Hepatocyte (in vitro differentiated cells): Measurements from ENCODE around the gene STT3A. TPM values are rescaled to one million over a fixed set of nuclear protein-coding genes. Genes with fewer than 3 reads are reported as not detected.

Source experiments
- DNase-seq: peaks from one replicate; pipeline ENCODE4 v3.0.0-alpha.2; 2016; ENCODE audit warnings: low spot score
- H2AFZ ChIP-seq: fragments of 200-600 bp; sonication (generic); 2 replicates; pipeline ENCODE4 v1.6.0; 2016; ENCODE audit warnings: antibody characterized with exemption, mild to moderate bottlenecking
- H3K27ac ChIP-seq: fragments of 200-600 bp; sonication (generic); 2 replicates; pipeline ENCODE4 v1.5.1; 2016; ENCODE audit warnings: mild to moderate bottlenecking
- H3K27me3 ChIP-seq: fragments of 200-600 bp; sonication (generic); 2 replicates; pipeline ENCODE4 v1.6.1; 2016
- H3K36me3 ChIP-seq: fragments of 200-600 bp; sonication (generic); replicated peaks from 2 replicates; pipeline ENCODE4 v1.5.1; 2016; ENCODE audit warnings: low read depth; ENCODE audit not compliant: insufficient read depth
- H3K4me1 ChIP-seq: fragments of 200-600 bp; sonication (generic); 2 replicates; pipeline ENCODE4 v1.5.1; 2016; ENCODE audit warnings: mild to moderate bottlenecking, moderate library complexity; ENCODE audit not compliant: insufficient read depth
- H3K4me2 ChIP-seq: fragments of 200-600 bp; sonication (generic); 2 replicates; pipeline ENCODE4 v1.6.0; 2016
- H3K4me3 ChIP-seq: fragments of 200-600 bp; sonication (generic); 2 replicates; pipeline ENCODE4 v1.5.1; 2016; ENCODE audit warnings: mild to moderate bottlenecking
- H3K79me2 ChIP-seq: fragments of 200-600 bp; sonication (generic); 2 replicates; pipeline ENCODE4 v1.6.0; 2017; ENCODE audit warnings: mild to moderate bottlenecking
- H3K9me2 ChIP-seq: fragments of 200-600 bp; sonication (generic); replicated peaks from 2 replicates; pipeline ENCODE4 v1.6.0; 2017; ENCODE audit warnings: mild to moderate bottlenecking; ENCODE audit not compliant: insufficient read depth
- H3K9me3 ChIP-seq: fragments of 200-600 bp; sonication (generic); 2 replicates; pipeline ENCODE4 v1.5.1; 2016; ENCODE audit warnings: low read depth, mild to moderate bottlenecking
- H4K20me1 ChIP-seq: fragments of 200-600 bp; sonication (generic); 2 replicates; pipeline ENCODE4 v1.6.0; 2016; ENCODE audit warnings: mild to moderate bottlenecking; ENCODE audit not compliant: insufficient read depth, poor library complexity, severe bottlenecking
- EZH2 ChIP-seq: fragments of 200-600 bp; sonication (generic); IDR thresholded peaks from 2 replicates; pipeline ENCODE4 v1.6.1; 2016; ENCODE audit warnings: antibody characterized with exemption, mild to moderate bottlenecking, borderline replicate concordance
- EZH2phosphoT487 ChIP-seq: fragments of 200-600 bp; sonication (generic); IDR thresholded peaks from one replicate; pipeline ENCODE4 v1.6.1; 2018; ENCODE audit warnings: antibody characterized with exemption, mild to moderate bottlenecking, low read depth, moderate library complexity; ENCODE audit not compliant: unreplicated experiment, severe bottlenecking
- WGBS: methylation state at CpG from one replicate; pipeline ENCODE4 v1.1.6; 2016; ENCODE audit warnings: low lambda C conversion rate; ENCODE audit errors: missing lambda C conversion rate; 5-methylcytosine and 5-hydroxymethylcytosine counted together
- polyA plus RNA-seq: library from polyadenylated mRNA; unstranded; fragments of >200 nt; fragmentation: Nextera tagmentation; extraction: Ambion mirVana; gene quantifications from 2 replicates; pipeline ENCODE4 v1.2.1, GENCODE V29; 2016
- total RNA-seq: library from RNA; depleted of rRNA; stranded (reverse); fragments of >200 nt; gene quantifications from 2 replicates; pipeline ENCODE4 v1.2.3, GENCODE V29; 2014
- TF ChIP-seq, protein P1 (sequence below): fragments of 200-600 bp; sonication (generic); IDR thresholded peaks from 2 replicates; pipeline ENCODE4 v1.5.1; 2016; ENCODE audit warnings: antibody characterized with exemption, mild to moderate bottlenecking; ENCODE audit not compliant: poor library complexity

The STT3A gene
- total and polyA plus RNA-seq, 2 experiments from 2014 or later, result 192 to 198 TPM

DNA sequence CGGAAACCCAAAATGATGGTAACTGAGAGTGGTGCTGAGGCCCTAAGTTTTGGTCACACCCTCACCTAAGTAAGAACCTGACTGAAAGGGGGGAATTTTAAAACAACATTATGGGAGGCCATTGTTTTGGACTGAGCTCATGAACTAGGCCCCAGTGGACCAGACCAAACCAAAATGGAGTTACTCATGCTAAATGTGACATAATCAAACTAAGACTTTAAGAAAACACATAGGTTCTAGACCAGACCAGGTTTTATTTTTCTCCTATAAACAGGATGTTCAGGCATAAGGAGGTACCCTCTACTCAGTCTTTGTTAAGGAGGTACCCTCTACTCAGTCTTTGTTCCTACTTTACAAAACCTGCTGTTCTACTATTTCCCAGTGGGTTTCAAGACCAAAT is 30.7 kb upstream of the STT3A start:
- TF ChIP-seq EZH2phosphoT487, result no peak
- no peak for TF ChIP-seq EZH2
- TF ChIP-seq, protein P1, sequence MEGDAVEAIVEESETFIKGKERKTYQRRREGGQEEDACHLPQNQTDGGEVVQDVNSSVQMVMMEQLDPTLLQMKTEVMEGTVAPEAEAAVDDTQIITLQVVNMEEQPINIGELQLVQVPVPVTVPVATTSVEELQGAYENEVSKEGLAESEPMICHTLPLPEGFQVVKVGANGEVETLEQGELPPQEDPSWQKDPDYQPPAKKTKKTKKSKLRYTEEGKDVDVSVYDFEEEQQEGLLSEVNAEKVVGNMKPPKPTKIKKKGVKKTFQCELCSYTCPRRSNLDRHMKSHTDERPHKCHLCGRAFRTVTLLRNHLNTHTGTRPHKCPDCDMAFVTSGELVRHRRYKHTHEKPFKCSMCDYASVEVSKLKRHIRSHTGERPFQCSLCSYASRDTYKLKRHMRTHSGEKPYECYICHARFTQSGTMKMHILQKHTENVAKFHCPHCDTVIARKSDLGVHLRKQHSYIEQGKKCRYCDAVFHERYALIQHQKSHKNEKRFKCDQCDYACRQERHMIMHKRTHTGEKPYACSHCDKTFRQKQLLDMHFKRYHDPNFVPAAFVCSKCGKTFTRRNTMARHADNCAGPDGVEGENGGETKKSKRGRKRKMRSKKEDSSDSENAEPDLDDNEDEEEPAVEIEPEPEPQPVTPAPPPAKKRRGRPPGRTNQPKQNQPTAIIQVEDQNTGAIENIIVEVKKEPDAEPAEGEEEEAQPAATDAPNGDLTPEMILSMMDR, result no peak
- 96% methylated on average over 1 of the region's 1 CpG for WGBS
- H3K4me1 ChIP-seq, result no peaks in the 10 kb centered on the region
- no peaks in the 10 kb centered on the region for H3K27me3 ChIP-seq
- no peak overlapping the region for H3K27ac ChIP-seq
- no peak overlapping the region for H3K4me3 ChIP-seq
- no peak overlapping the region for H3K4me2 ChIP-seq
- H3K9me2 ChIP-seq, result no peaks in the 10 kb centered on the region
- H4K20me1 ChIP-seq, result no peaks in the 10 kb centered on the region
- H2AFZ ChIP-seq, result no peak overlapping the region
- H3K36me3 ChIP-seq, result no peaks in the 10 kb centered on the region
- H3K79me2 ChIP-seq, result no peaks in the 10 kb centered on the region
- H3K9me3 ChIP-seq, result no peaks in the 10 kb centered on the region
- DNase-seq, result no peak

DNA sequence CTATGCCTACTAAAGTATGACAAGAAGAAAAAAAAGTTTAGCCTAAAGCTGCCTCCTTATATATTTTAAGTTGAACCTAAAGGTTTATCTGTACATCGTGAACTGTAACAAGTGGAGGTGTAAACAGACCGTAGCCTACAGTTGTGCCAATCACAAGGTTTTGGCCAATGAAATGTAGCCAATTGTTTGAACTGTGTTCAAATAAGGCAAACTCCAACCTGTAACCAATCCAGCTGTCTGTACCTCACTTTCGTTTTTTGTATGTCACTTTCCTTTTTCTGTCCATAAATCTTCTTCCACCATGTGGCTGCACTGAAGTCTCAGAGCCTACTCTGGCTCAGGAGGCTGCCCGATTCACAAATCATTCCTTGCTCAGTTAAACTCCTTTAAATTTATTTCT is 30.2 kb upstream of the STT3A start:
- Histone ChIP-seq H2AFZ (no peak overlapping the region), H3K79me2 (no peaks in the 10 kb centered on the region), H3K4me1 (no peaks in the 10 kb centered on the region), H3K36me3 (no peaks in the 10 kb centered on the region), H3K9me3 (no peaks in the 10 kb centered on the region), H3K4me2 (no peak overlapping the region), H3K4me3 (no peak overlapping the region), H3K9me2 (no peaks in the 10 kb centered on the region), H3K27me3 (no peaks in the 10 kb centered on the region), H4K20me1 (no peaks in the 10 kb centered on the region), H3K27ac (no peak overlapping the region)
- WGBS, result 84% methylated on average over 4 of the region's 4 CpGs
- DNase-seq, result no peak
- no peak for TF ChIP-seq EZH2
- no peak for TF ChIP-seq EZH2phosphoT487
- TF ChIP-seq, protein P1, result no peak

DNA sequence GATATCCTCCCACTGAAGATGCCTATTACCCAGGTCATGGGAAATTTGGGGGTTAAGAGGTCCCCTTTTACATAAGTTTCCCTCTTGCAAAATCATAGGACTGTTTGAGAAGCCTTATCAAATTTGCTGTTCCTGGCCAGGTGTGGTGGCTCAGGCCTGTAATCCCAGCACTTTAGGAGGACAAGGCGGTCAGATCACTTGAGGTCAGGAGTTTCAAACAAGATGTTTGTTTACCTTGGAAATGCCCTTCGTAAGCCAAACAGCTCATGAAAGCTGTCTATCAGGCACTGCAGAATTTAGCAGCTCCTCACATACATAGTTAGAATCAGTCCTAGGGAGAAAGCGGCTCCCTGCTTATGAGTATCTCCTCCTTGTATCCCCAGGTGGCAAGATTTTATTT is 28.3 kb upstream of the STT3A start:
- no peaks in the 10 kb centered on the region for H3K27me3 ChIP-seq
- H3K27ac ChIP-seq, result no peak overlapping the region
- H3K4me2 ChIP-seq, result no peak overlapping the region
- H3K9me3 ChIP-seq, result no peaks in the 10 kb centered on the region
- no peaks in the 10 kb centered on the region for H3K4me1 ChIP-seq
- DNase-seq, result no peak
- no peaks in the 10 kb centered on the region for H3K9me2 ChIP-seq
- H3K36me3 ChIP-seq, result no peaks in the 10 kb centered on the region
- 59% methylated on average over 3 of the region's 3 CpGs for WGBS
- H3K4me3 ChIP-seq, result no peak overlapping the region
- no peaks in the 10 kb centered on the region for H3K79me2 ChIP-seq
- no peaks in the 10 kb centered on the region for H4K20me1 ChIP-seq
- TF ChIP-seq EZH2, result no peak
- no peak for TF ChIP-seq EZH2phosphoT487
- TF ChIP-seq, protein P1, result no peak
- H2AFZ ChIP-seq, result no peak overlapping the region

DNA sequence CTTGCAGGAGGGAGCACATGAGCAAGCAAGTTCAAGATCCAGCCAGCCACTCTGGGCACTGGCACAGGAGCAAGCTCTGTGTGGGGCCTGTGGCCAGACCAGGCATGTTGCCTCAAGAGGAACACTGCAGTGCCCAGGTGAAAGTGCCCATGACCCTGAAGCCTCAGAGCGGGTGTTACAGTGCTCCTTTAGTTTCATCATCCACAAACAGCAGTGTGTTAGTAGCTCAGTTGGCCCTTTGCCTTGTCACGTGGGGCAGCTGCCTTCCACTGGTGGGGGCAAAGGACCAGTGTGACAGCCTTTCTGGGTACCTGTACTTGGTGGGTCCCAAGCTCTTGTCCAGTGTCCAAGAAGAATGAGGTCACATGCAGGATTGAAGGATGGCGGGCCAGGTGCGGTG is 26.4 kb upstream of the STT3A start:
- H3K4me3 ChIP-seq, result no peak overlapping the region
- H3K27me3 ChIP-seq, result no peaks in the 10 kb centered on the region
- TF ChIP-seq EZH2 (no peak), EZH2phosphoT487 (no peak)
- TF ChIP-seq, protein P1, result no peak
- H4K20me1 ChIP-seq, result peaks cover 2% of the 10 kb centered on the region
- H3K27ac ChIP-seq, result no peak overlapping the region
- no peak for DNase-seq
- no peaks in the 10 kb centered on the region for H3K9me3 ChIP-seq
- H3K79me2 ChIP-seq, result peaks cover 17% of the 10 kb centered on the region
- H3K36me3 ChIP-seq, result no peaks in the 10 kb centered on the region
- H2AFZ ChIP-seq, result no peak overlapping the region
- H3K4me1 ChIP-seq, result peaks cover 9% of the 10 kb centered on the region
- H3K9me2 ChIP-seq, result no peaks in the 10 kb centered on the region
- WGBS, result 82% methylated on average over 4 of the region's 4 CpGs
- H3K4me2 ChIP-seq, result no peak overlapping the region
